Measurements from ENCODE around the gene THOC6. TPM values are rescaled to one million over a fixed set of nuclear protein-coding genes. Genes with fewer than 3 reads are reported as not detected.

THOC6 gene
- total and polyA plus RNA-seq, 9 of the 15 experiments (the other 6 are each of a cell fraction or from before 2014, with no cell fraction given) = 2.5 to 65.4 (median 42.3) TPM

DNA sequence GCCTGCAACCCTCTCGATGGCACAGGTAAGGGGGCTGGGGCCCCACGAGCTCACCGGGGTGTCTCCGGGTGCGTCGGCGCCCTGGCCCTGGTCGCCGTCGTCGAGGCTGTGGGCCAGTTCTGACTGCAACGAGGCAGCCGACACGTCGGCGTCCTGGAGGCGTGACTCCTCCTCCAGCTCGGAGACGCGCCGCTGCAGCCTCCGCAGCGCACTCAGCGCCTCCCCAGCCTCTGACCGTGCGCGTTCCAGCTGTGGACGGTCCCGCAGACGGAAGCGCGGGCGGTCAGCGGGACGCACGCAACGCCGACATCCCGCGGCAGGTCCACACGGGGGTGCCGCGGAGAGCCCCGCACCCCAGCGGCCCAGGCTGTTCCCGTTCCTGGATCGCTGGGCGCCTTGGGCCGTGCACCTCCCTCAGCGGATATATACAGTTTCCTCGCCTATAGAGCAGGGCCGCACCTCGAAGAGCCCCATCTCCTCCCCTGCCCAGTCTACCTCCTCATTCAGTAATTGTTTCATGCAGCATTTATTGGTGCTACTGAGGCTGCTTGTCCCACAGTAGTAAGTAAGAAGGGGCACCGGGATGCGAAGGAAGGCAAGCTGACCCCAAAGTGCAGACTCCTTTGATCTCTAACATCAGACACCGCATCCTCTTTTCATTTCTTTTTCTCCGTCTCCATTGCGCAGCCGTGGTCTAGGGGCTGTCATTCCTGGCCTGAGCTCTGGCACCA, 5.8 kb downstream of the THOC6 start (continued):
- TF ChIP-seq ZNF232 (CRISPR knock-in tag; IDR thresholded peaks at IDR 0.05) = no peak
- no peak for TF ChIP-seq POLR2A (conservative IDR thresholded peaks at IDR 0.05)
- TF ChIP-seq ZNF282 (CRISPR knock-in tag; IDR thresholded peaks at IDR 0.05) = no peak
- TF ChIP-seq SIN3B (IDR thresholded peaks at IDR 0.05; ENCODE audit: low read depth) = no peak
- TF ChIP-seq, protein P1, sequence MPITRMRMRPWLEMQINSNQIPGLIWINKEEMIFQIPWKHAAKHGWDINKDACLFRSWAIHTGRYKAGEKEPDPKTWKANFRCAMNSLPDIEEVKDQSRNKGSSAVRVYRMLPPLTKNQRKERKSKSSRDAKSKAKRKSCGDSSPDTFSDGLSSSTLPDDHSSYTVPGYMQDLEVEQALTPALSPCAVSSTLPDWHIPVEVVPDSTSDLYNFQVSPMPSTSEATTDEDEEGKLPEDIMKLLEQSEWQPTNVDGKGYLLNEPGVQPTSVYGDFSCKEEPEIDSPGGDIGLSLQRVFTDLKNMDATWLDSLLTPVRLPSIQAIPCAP (CRISPR knock-in tag; IDR thresholded peaks at IDR 0.05; ENCODE audit: borderline replicate concordance) = no peak
- no peak for TF ChIP-seq ZNF507 (tag; conservative IDR thresholded peaks at IDR 0.05)
- no peak for TF ChIP-seq ZNF143 (CRISPR knock-in tag; IDR thresholded peaks at IDR 0.05)
- TF ChIP-seq, protein P2, sequence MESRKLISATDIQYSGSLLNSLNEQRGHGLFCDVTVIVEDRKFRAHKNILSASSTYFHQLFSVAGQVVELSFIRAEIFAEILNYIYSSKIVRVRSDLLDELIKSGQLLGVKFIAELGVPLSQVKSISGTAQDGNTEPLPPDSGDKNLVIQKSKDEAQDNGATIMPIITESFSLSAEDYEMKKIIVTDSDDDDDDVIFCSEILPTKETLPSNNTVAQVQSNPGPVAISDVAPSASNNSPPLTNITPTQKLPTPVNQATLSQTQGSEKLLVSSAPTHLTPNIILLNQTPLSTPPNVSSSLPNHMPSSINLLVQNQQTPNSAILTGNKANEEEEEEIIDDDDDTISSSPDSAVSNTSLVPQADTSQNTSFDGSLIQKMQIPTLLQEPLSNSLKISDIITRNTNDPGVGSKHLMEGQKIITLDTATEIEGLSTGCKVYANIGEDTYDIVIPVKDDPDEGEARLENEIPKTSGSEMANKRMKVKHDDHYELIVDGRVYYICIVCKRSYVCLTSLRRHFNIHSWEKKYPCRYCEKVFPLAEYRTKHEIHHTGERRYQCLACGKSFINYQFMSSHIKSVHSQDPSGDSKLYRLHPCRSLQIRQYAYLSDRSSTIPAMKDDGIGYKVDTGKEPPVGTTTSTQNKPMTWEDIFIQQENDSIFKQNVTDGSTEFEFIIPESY (CRISPR knock-in tag; IDR thresholded peaks at IDR 0.05) = no peak
- no peak for TF ChIP-seq ZNF239 (CRISPR knock-in tag; IDR thresholded peaks at IDR 0.05)
- peak; percentile 98 for TF ChIP-seq L3MBTL2 (IDR thresholded peaks at IDR 0.05)
- no peak for TF ChIP-seq NFIX (CRISPR knock-in tag; IDR thresholded peaks at IDR 0.05; ENCODE audit: low read depth)
- TF ChIP-seq CSDE1 (IDR thresholded peaks at IDR 0.05) = no peak
- no peak for TF ChIP-seq CBX5 (IDR thresholded peaks at IDR 0.05; ENCODE audit: borderline replicate concordance, low read depth)
- peak in 1 of 2 experiments; percentile 46; a peak in 1 of 4 replicates for TF ChIP-seq MAZ (CRISPR knock-in tag; conservative IDR thresholded peaks at IDR 0.05 in 1 of 2, IDR thresholded peaks at IDR 0.05 in 1 of 2)
- TF ChIP-seq ZNF766 (CRISPR knock-in tag; conservative IDR thresholded peaks at IDR 0.05) = no peak
- TF ChIP-seq POLR3A (IDR thresholded peaks at IDR 0.05; ENCODE audit: borderline replicate concordance, extremely low read depth, insufficient read depth, insufficient read length) = no peak
- TF ChIP-seq, protein P3, sequence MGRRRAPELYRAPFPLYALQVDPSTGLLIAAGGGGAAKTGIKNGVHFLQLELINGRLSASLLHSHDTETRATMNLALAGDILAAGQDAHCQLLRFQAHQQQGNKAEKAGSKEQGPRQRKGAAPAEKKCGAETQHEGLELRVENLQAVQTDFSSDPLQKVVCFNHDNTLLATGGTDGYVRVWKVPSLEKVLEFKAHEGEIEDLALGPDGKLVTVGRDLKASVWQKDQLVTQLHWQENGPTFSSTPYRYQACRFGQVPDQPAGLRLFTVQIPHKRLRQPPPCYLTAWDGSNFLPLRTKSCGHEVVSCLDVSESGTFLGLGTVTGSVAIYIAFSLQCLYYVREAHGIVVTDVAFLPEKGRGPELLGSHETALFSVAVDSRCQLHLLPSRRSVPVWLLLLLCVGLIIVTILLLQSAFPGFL (CRISPR knock-in tag; IDR thresholded peaks at IDR 0.05) = no peak
- no peak for TF ChIP-seq CC2D1A (IDR thresholded peaks at IDR 0.05)
- TF ChIP-seq, protein P4, sequence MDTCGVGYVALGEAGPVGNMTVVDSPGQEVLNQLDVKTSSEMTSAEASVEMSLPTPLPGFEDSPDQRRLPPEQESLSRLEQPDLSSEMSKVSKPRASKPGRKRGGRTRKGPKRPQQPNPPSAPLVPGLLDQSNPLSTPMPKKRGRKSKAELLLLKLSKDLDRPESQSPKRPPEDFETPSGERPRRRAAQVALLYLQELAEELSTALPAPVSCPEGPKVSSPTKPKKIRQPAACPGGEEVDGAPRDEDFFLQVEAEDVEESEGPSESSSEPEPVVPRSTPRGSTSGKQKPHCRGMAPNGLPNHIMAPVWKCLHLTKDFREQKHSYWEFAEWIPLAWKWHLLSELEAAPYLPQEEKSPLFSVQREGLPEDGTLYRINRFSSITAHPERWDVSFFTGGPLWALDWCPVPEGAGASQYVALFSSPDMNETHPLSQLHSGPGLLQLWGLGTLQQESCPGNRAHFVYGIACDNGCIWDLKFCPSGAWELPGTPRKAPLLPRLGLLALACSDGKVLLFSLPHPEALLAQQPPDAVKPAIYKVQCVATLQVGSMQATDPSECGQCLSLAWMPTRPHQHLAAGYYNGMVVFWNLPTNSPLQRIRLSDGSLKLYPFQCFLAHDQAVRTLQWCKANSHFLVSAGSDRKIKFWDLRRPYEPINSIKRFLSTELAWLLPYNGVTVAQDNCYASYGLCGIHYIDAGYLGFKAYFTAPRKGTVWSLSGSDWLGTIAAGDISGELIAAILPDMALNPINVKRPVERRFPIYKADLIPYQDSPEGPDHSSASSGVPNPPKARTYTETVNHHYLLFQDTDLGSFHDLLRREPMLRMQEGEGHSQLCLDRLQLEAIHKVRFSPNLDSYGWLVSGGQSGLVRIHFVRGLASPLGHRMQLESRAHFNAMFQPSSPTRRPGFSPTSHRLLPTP (IDR thresholded peaks at IDR 0.05; ENCODE audit: borderline replicate concordance, extremely low read depth, insufficient read length) = no peak
- TF ChIP-seq, protein P5, sequence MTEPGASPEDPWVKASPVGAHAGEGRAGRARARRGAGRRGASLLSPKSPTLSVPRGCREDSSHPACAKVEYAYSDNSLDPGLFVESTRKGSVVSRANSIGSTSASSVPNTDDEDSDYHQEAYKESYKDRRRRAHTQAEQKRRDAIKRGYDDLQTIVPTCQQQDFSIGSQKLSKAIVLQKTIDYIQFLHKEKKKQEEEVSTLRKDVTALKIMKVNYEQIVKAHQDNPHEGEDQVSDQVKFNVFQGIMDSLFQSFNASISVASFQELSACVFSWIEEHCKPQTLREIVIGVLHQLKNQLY (CRISPR knock-in tag; conservative IDR thresholded peaks at IDR 0.05) = no peak
- TF ChIP-seq FOXP1 (CRISPR knock-in tag; IDR thresholded peaks at IDR 0.05) = no peak
- TF ChIP-seq DNMT1 (IDR thresholded peaks at IDR 0.05) = no peak

Measured in K562 (cell line).